OCI-LY7 (cell line): ENCODE measurements around the gene BLTP2. TPM values are rescaled to one million over a fixed set of nuclear protein-coding genes. Genes with fewer than 3 reads are reported as not detected.

Experiments used
- BruUV-seq: library from RNA; stranded (reverse); fragments of 400-500 nt; replicated peaks from 2 replicates; lab custom pipeline; 2021; lab: Mats Ljungman, UMichigan
- CTCF ChIA-PET: fragments of 300-600 bp; sonication (Branson Sonifier 250); formaldehyde crosslinking; loops from one replicate; lab custom pipeline; 2022; ENCODE audit warnings: antibody characterized with exemption; ENCODE audit not compliant: unreplicated experiment; lab: Charles Lee
- POLR2A ChIA-PET: fragments of 300-600 bp; sonication (Branson Sonifier 250); formaldehyde crosslinking; loops from one replicate; lab custom pipeline; 2022; ENCODE audit warnings: antibody characterized with exemption; lab: Charles Lee
- DNase-seq: peaks from one replicate; pipeline ENCODE4 v3.0.0-alpha.2; 2015; ENCODE audit warnings: low spot score
- H2AFZ ChIP-seq: fragments of 200-600 bp; sonication (generic), shearing (Covaris generic); 2 replicates; pipeline ENCODE4 v1.6.1; 2014; ENCODE audit warnings: mild to moderate bottlenecking, antibody characterized with exemption, low read length, moderate library complexity
- H3K27ac ChIP-seq: fragments of 200-600 bp; sonication (generic); 2 replicates; pipeline ENCODE4 v1.5.1; 2014; ENCODE audit warnings: mixed run types, low read depth, mild to moderate bottlenecking, moderate library complexity, low read length, inconsistent platforms; ENCODE audit not compliant: poor library complexity, severe bottlenecking
- H3K36me3 ChIP-seq: fragments of 200-600 bp; sonication (generic); 2 replicates; pipeline ENCODE4 v1.6.1; 2014; ENCODE audit warnings: mild to moderate bottlenecking, antibody characterized with exemption, low read length, moderate library complexity, mixed read lengths; ENCODE audit not compliant: insufficient read depth
- H3K4me1 ChIP-seq: fragments of 200-600 bp; sonication (generic); 2 replicates; pipeline ENCODE4 v1.5.1; 2014; ENCODE audit warnings: mild to moderate bottlenecking, low read length; ENCODE audit not compliant: insufficient read depth, poor library complexity, severe bottlenecking
- H3K4me2 ChIP-seq: fragments of 200-600 bp; sonication (generic); 2 replicates; pipeline ENCODE4 v1.6.1; 2014; ENCODE audit warnings: mild to moderate bottlenecking, low read length
- H3K4me3 ChIP-seq: fragments of 200-600 bp; sonication (generic); 2 replicates; pipeline ENCODE4 v1.5.1; 2014; ENCODE audit warnings: mild to moderate bottlenecking, low read depth, low read length; ENCODE audit not compliant: poor library complexity, severe bottlenecking
- H3K79me2 ChIP-seq: fragments of 200-600 bp; sonication (generic); 2 replicates; pipeline ENCODE4 v1.6.1; 2016; ENCODE audit warnings: low read depth, mild to moderate bottlenecking, low read length, moderate library complexity, mixed read lengths; ENCODE audit not compliant: insufficient read depth
- H3K9me2 ChIP-seq: fragments of 200-600 bp; sonication (generic); 2 replicates; pipeline ENCODE4 v1.6.1; 2016; ENCODE audit warnings: mild to moderate bottlenecking, low read length, mixed read lengths; ENCODE audit not compliant: insufficient read depth
- H3K9me3 ChIP-seq: fragments of 200-600 bp; sonication (generic); 2 replicates; pipeline ENCODE4 v1.6.1; 2014; ENCODE audit warnings: mild to moderate bottlenecking, mixed run types, low read length, mixed read lengths
- H4K20me1 ChIP-seq: fragments of 200-600 bp; sonication (generic); 2 replicates; pipeline ENCODE4 v1.6.1; 2014; ENCODE audit warnings: mild to moderate bottlenecking, antibody characterized with exemption, low read length, moderate library complexity, mixed read lengths; ENCODE audit not compliant: insufficient read depth
- EZH2phosphoT487 ChIP-seq: fragments of 200-600 bp; sonication (generic); IDR thresholded peaks from 2 replicates; pipeline ENCODE4 v1.6.1; 2018; ENCODE audit warnings: low read depth, borderline replicate concordance, mild to moderate bottlenecking, mixed run types, antibody characterized with exemption, low read length, moderate library complexity, mixed read lengths
- intact Hi-C: fragments of 100-400 bp; cut with micrococcal nuclease; formaldehyde crosslinking; loops from one replicate; pipeline ENCODE4 v1.10.0; 2022; ENCODE audit not compliant: unreplicated experiment
- total RNA-seq, 2 experiments: library from RNA; depleted of rRNA in 1 of 2; stranded (reverse); fragments of >200 nt in 1 of 2; shearing (Covaris generic) in 1 of 2; gene quantifications; 2 replicates each; pipeline ENCODE4 v1.2.3, GENCODE V29; 2014 to 2022
- TF ChIP-seq, protein P1 (sequence below): fragments of 200-600 bp; sonication (generic); conservative IDR thresholded peaks from 2 replicates; pipeline ENCODE4 v1.5.1; 2014; ENCODE audit warnings: mild to moderate bottlenecking, antibody characterized with exemption, low read length, moderate library complexity, mixed read lengths

The BLTP2 gene
- total RNA-seq, 2 experiments from 2014 or later = 147 to 185 TPM

DNA sequence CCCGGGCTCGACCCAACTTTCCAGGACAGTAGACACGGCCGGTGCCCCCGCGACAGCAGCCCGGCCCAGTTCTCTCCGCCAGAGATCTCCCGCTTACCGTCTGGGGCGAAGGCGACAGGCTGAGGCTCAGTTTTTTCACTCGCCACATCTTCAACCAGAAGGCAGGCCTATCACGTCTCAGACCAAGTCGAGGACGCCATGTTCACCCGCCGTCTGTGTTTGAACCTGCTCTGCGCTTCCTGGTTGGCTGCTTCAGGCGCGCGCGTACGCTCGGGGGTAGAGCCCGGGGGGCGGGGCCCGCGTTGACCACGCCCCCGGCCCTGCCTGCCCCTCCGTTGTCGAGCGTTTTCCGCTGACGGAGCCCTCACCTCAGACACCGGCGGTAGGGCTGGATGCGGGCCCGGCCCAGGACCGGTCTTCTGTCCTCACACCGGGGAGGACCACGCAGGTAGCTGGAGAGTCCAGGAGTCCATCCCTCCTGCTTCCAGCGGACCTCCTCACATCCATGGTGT is 46.1 kb downstream of the BLTP2 start, which contains the start of gene SPAG5:
SPAG5 (minus strand) TSS at position 227 of the 512 bp plus-strand sequence; CDS start at position 148, 79 bp downstream.
- POLR2A ChIA-PET = interaction anchor here (0.9 to 1.9 kb wide), 5 partner anchors 12 to 27 kb away, joined by 3 to 12 read pairs (median 7); partner anchors contain the start of genes ALDOC and PIGS

DNA sequence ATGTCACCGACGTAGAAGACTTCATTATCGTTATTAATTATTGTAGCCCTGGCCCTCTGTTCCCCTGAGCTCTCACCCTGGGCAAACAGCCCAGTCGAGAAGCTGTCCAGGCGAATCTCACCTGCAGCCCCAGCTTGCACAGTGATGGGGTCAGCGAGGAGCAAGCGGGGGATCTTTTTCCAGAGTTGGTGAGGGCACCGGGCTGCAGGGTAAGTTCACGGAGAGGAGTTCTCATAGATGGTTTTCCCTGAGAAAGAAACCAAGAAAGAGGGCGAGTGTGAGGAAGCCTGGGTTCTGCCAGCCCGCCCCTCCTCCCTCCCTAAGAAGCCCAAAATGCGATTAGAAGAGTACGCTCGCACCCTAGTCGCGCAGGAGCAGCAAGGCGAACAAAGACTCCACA is 46.6 kb downstream of the BLTP2 start:
- H3K9me2 ChIP-seq = no peaks in the 10 kb centered on the region
- H3K79me2 ChIP-seq = peaks cover 39% of the 10 kb centered on the region
- intact Hi-C loops = loop anchor here (2.0 kb wide), 1 partner anchor 28 kb away; the partner anchor contains the start of gene PIGS
- BruUV-seq = TSS peak; percentile 67
- H3K9me3 ChIP-seq = no peaks in the 10 kb centered on the region
- no peaks in the 10 kb centered on the region for H4K20me1 ChIP-seq
- peak overlapping the region; percentile 82 for H3K4me3 ChIP-seq
- H2AFZ ChIP-seq = peak overlapping the region; percentile 41; the same call in 1 of the 2 replicates
- DNase-seq = peak; percentile 20
- peaks cover 47% of the 10 kb centered on the region for H3K36me3 ChIP-seq
- H3K4me2 ChIP-seq = peak overlapping the region; percentile 93
- peak overlapping the region; percentile 73 for H3K27ac ChIP-seq
- ChIA-PET CTCF (interaction anchor here (0.7 to 1.0 kb wide), 2 partner anchors 21 to 50 kb away, joined by 3 read pairs; partner anchors contain the start of gene ALDOC), POLR2A (interaction anchor here (0.8 to 1.7 kb wide), 8 partner anchors 10 to 63 kb away, joined by 3 to 12 read pairs (median 3); partner anchors contain the start of gene PIGS)
- peaks cover 23% of the 10 kb centered on the region for H3K4me1 ChIP-seq
- TF ChIP-seq, protein P1, sequence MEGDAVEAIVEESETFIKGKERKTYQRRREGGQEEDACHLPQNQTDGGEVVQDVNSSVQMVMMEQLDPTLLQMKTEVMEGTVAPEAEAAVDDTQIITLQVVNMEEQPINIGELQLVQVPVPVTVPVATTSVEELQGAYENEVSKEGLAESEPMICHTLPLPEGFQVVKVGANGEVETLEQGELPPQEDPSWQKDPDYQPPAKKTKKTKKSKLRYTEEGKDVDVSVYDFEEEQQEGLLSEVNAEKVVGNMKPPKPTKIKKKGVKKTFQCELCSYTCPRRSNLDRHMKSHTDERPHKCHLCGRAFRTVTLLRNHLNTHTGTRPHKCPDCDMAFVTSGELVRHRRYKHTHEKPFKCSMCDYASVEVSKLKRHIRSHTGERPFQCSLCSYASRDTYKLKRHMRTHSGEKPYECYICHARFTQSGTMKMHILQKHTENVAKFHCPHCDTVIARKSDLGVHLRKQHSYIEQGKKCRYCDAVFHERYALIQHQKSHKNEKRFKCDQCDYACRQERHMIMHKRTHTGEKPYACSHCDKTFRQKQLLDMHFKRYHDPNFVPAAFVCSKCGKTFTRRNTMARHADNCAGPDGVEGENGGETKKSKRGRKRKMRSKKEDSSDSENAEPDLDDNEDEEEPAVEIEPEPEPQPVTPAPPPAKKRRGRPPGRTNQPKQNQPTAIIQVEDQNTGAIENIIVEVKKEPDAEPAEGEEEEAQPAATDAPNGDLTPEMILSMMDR = no peak
- no peak for TF ChIP-seq EZH2phosphoT487

More for the DNA sequence above, 46.1 kb downstream of the BLTP2 start, which contains the start of gene SPAG5:
- Histone ChIP-seq H3K4me2 (peak within 1 kb of the TSS; percentile 93), H2AFZ (peak within 1 kb of the TSS; percentile 66), H3K36me3 (peaks cover 43% of the 10 kb centered on the region), H4K20me1 (no peaks in the 10 kb centered on the region), H3K27ac (peak within 1 kb of the TSS; percentile 73), H3K4me1 (peaks cover 23% of the 10 kb centered on the region), H3K79me2 (peaks cover 35% of the 10 kb centered on the region), H3K9me2 (no peaks in the 10 kb centered on the region), H3K4me3 (peak within 1 kb of the TSS; percentile 82), H3K9me3 (no peaks in the 10 kb centered on the region)
- CTCF ChIA-PET = interaction anchor here (0.7 to 1.0 kb wide), 2 partner anchors 22 to 51 kb away, joined by 3 read pairs; partner anchors contain the start of gene ALDOC
- no peak for TF ChIP-seq EZH2phosphoT487
- TF ChIP-seq, protein P1 = no peak
- intact Hi-C loops = loop anchor here (2.0 kb wide), 1 partner anchor 28 kb away; the partner anchor contains the start of gene PIGS
- no TSS peak for BruUV-seq
- peak; percentile 96 for DNase-seq
